HT1080 (cell line): ENCODE data around the gene EPHB2. TPM values are rescaled to one million over a fixed set of nuclear protein-coding genes. Genes with fewer than 3 reads are reported as not detected.

Source experiments
- small RNA-seq: library from RNA; depleted of rRNA; stranded (forward); fragments of <200 nt; gene quantifications from one replicate; pipeline ENCODE3, GENCODE V24; 2014
- total RNA-seq: library from RNA; depleted of rRNA; stranded (reverse); fragments of >200 nt; shearing (Covaris generic); gene quantifications from 2 replicates; pipeline ENCODE4 v1.2.3, GENCODE V29; 2014; rRNA removed

The EPHB2 gene
- total RNA-seq, 1 experiment from 2014 or later: 90.3 TPM

Small RNA genes lying within 50 kb of the gene (small RNA-seq; reads per million reads assigned to genes)
- gene MIR4253 (not detected), gene MIR4684 (not detected)

Other genes with a start within 250 kb of the EPHB2 start
- not detected in 2 replicates for gene EPHA8, start 147.3 kb upstream of the EPHB2 start, total RNA-seq
- gene C1QA, start 74.2 kb upstream of the EPHB2 start, total RNA-seq: not detected in 2 replicates
- not detected in 2 replicates for gene C1QC, start 67.2 kb upstream of the EPHB2 start, total RNA-seq
- not detected in 2 replicates for gene C1QB, start 57.6 kb upstream of the EPHB2 start, total RNA-seq